HepG2 (cell line): ENCODE measurements around the gene CACNA2D3. TPM values are rescaled to one million over a fixed set of nuclear protein-coding genes. Genes with fewer than 3 reads are reported as not detected.

ENCODE experiments used
- ATAC-seq: fragments of 200-7000 bp; cut with Tn5 transposase; 3 replicates; pipeline ENCODE4 v1.9.1; 2020; ENCODE audit warnings: mild to moderate bottlenecking, moderate library complexity
- BruUV-seq: library from RNA; stranded (reverse); fragments of 400-500 nt; replicated peaks from 2 replicates; lab custom pipeline; 2021; lab: Mats Ljungman, UMichigan
- CTCF ChIA-PET: fragments of 300-600 bp; formaldehyde crosslinking; extraction: SDS; loops from one replicate; lab custom pipeline; 2021; ENCODE audit warnings: low total read pairs, inconsistent platforms, low intra/inter-chr PET ratio; lab: Yijun Ruan, JAX
- POLR2A ChIA-PET: fragments of 350-600 bp; sonication (Branson Sonifier 250); formaldehyde crosslinking; loops from one replicate; lab custom pipeline; 2020; ENCODE audit warnings: antibody characterized with exemption, inconsistent platforms; lab: Yijun Ruan, JAX
- DNase-seq: peaks from one replicate; pipeline ENCODE4 v3.0.0-alpha.2; 2015; ENCODE audit warnings: low spot score
- FAIRE-seq: peaks from 3 replicates; lab custom pipeline; 2011; peaks lifted over from hg19 to GRCh38; lab: Jason Lieb, UNC
- H2AFZ ChIP-seq: one replicate; pipeline ENCODE4 v1.6.1; 2011; ENCODE audit warnings: low read length, inconsistent platforms
- H3K27ac ChIP-seq: fragments of 300-600 bp; 3 replicates; pipeline ENCODE4 v1.8.0; 2011; ENCODE audit warnings: mixed run types, mild to moderate bottlenecking, mixed read lengths, low read length, inconsistent platforms; ENCODE audit not compliant: insufficient read depth; ENCODE audit errors: extremely low read length
- H3K27me3 ChIP-seq, 2 experiments: fragments of 200-600 bp in 1 of 2; 2 replicates in 1 of 2; 3 replicates in 1 of 2; pipeline versions ENCODE4 v1.6.0 to v1.8.0; 2011; ENCODE audit warnings: low read length in 2 of 2, mild to moderate bottlenecking in 2 of 2, moderate library complexity in 2 of 2, inconsistent platforms in 1 of 2; ENCODE audit not compliant: insufficient read depth in 2 of 2, control insufficient read depth in 1 of 2
- H3K36me3 ChIP-seq, 2 experiments: fragments of 200-600 bp in 1 of 2; replicated peaks in 1 of 2; 2 replicates in 1 of 2; 3 replicates in 1 of 2; pipeline versions ENCODE4 v1.5.1 to v1.8.0; 2011; ENCODE audit warnings: low read length in 2 of 2, inconsistent platforms in 1 of 2; ENCODE audit not compliant: insufficient read depth in 2 of 2, control insufficient read depth in 1 of 2
- H3K4me1 ChIP-seq: 2 replicates; pipeline ENCODE4 v1.5.1; 2012; ENCODE audit warnings: low read length, inconsistent platforms; ENCODE audit not compliant: insufficient read depth
- H3K4me2 ChIP-seq: 2 replicates; pipeline ENCODE4 v1.6.0; 2011; ENCODE audit warnings: low read depth, low read length, inconsistent platforms
- H3K4me3 ChIP-seq, 3 experiments: fragments of 200-600 bp in 1 of 3; sonication (generic), shearing (Covaris generic) in 1 of 3; replicated peaks in 1 of 3; 2 replicates each; pipeline ENCODE4 v1.5.1; 2011 to 2016; ENCODE audit warnings: low read length in 3 of 3, inconsistent platforms in 2 of 3, low read depth in 2 of 3, mild to moderate bottlenecking in 2 of 3, control low read depth in 1 of 3, mixed read lengths in 1 of 3; ENCODE audit not compliant: insufficient read depth in 1 of 3
- H3K79me2 ChIP-seq: one replicate; pipeline ENCODE4 v1.6.1; 2011; ENCODE audit warnings: low read length, inconsistent platforms; ENCODE audit not compliant: insufficient read depth
- H3K9ac ChIP-seq: 2 replicates; pipeline ENCODE4 v1.6.0; 2011; ENCODE audit warnings: mild to moderate bottlenecking, low read depth, low read length, inconsistent platforms; ENCODE audit not compliant: insufficient read depth
- H3K9me3 ChIP-seq: 2 replicates; pipeline ENCODE4 v1.5.1; 2012; ENCODE audit warnings: mild to moderate bottlenecking, low read length
- H4K20me1 ChIP-seq: 2 replicates; pipeline ENCODE4 v1.6.0; 2011; ENCODE audit warnings: inconsistent platforms, mild to moderate bottlenecking, low read length, moderate library complexity; ENCODE audit not compliant: insufficient read depth
- HDAC6 ChIP-seq: fragments of 200-600 bp; sonication (generic); IDR thresholded peaks from 2 replicates; pipeline ENCODE4 v1.7.0; 2017; ENCODE audit warnings: mild to moderate bottlenecking, antibody characterized with exemption, low read length, low read depth
- NFKB2 ChIP-seq: sonication (generic); formaldehyde crosslinking; IDR thresholded peaks from 2 replicates; pipeline ENCODE4 v1.4.0; 2020; ENCODE audit warnings: missing genetic modification reagents, borderline replicate concordance
- TBX3 ChIP-seq: fragments of 450-650 bp; IDR thresholded peaks from 2 replicates; pipeline ENCODE4 v1.6.1; 2017; ENCODE audit warnings: antibody characterized with exemption, mild to moderate bottlenecking, inconsistent platforms, borderline replicate concordance
- ZNF136 ChIP-seq: sonication (generic); formaldehyde crosslinking; IDR thresholded peaks from 2 replicates; pipeline ENCODE4 v1.8.1; 2022; ENCODE audit warnings: low read depth, mild to moderate bottlenecking, moderate library complexity, missing genetic modification reagents
- WGBS: methylation state at CpG from one replicate; pipeline ENCODE4 v1.1.6; 2017; ENCODE audit warnings: low lambda C conversion rate; 5-methylcytosine and 5-hydroxymethylcytosine counted together
- in situ Hi-C: cut with HindIII; loops from 2 replicates; pipeline ENCODE4 v1.10.0; 2017; ENCODE audit warnings: low pct_unique_long_range_greater_than_20kb; ENCODE audit not compliant: extremely low pct_ligation_motif_present
- intact Hi-C: fragments of 100-400 bp; cut with micrococcal nuclease; formaldehyde crosslinking; loops from one replicate; pipeline ENCODE4 v1.10.0; 2022; ENCODE audit not compliant: unreplicated experiment
- polyA plus RNA-seq, 8 experiments: library from polyadenylated mRNA; depleted of rRNA in 3 of 8; stranded (reverse) in 7 of 8; unstranded in 1 of 8; fragments of >200 nt; fragmentation: Illumina TruSeq in 4 of 8; extraction: Trizol in 4 of 8; gene quantifications; 2 replicates each; pipeline versions ENCODE4 v1.2.1 to v1.2.3, GENCODE V29; 2011 to 2016; ENCODE audit warnings: low read depth in 4 of 8, missing spikeins in 1 of 8, mixed read lengths in 1 of 8; ENCODE audit not compliant: insufficient read depth in 1 of 8
- total RNA-seq, 5 experiments: library from RNA; depleted of rRNA; stranded (reverse); fragments of >200 nt; fragmentation: Illumina TruSeq; extraction: Trizol; gene quantifications; 2 replicates each; pipeline ENCODE4 v1.2.3, GENCODE V29; 2016; ENCODE audit warnings: low read depth in 1 of 5
- TF ChIP-seq, protein P1 (sequence below): sonication (generic); formaldehyde crosslinking; IDR thresholded peaks from 2 replicates; pipeline ENCODE4 v1.4.0; 2020; ENCODE audit warnings: missing genetic modification reagents, borderline replicate concordance

CACNA2D3 gene
- total and polyA plus RNA-seq, 2 of the 13 experiments (the other 11 are each of a cell fraction or from before 2014, with no cell fraction given) = not detected

DNA sequence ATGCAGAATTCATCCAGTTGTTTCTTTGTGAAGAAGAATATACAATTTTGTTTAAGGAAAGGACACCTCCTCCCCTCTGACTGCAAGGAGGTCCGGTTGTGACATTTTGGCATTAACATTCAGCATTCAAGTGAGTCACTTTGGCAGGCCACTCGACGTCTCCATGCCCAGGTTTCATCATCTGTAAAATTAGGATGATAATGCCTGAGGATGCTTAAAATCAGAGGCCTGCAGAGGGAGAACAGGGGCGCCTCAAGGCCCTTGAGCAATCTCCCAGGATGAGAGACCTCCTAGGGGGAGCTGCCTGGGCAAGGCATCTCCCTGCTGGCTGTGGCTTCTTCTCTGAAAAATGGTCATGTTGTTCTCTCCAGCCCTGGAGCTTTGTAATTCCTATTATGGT lies 236.0 kb downstream of the CACNA2D3 start (continued):
- no peak for TF ChIP-seq HDAC6

GRCh38 chr3:54358969-54359694 lies 236.8 kb downstream of the CACNA2D3 start:
- FAIRE-seq (no peak), ATAC-seq (no peak), DNase-seq (no peak)
- H2AFZ ChIP-seq = no peak overlapping the region
- H3K9ac ChIP-seq = no peak overlapping the region
- no peak overlapping the region for H3K27ac ChIP-seq
- no peaks in the 10 kb centered on the region for H3K79me2 ChIP-seq
- no peaks in the 10 kb centered on the region for H3K4me1 ChIP-seq
- intact Hi-C loops (no loop called here), in situ Hi-C loops (no loop called here)
- TF ChIP-seq, protein P1, sequence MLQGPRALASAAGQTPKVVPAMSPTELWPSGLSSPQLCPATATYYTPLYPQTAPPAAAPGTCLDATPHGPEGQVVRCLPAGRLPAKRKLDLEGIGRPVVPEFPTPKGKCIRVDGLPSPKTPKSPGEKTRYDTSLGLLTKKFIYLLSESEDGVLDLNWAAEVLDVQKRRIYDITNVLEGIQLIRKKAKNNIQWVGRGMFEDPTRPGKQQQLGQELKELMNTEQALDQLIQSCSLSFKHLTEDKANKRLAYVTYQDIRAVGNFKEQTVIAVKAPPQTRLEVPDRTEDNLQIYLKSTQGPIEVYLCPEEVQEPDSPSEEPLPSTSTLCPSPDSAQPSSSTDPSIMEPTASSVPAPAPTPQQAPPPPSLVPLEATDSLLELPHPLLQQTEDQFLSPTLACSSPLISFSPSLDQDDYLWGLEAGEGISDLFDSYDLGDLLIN (CRISPR knock-in tag) = no peak
- TF ChIP-seq TBX3 (no peak), NFKB2 (CRISPR knock-in tag) (no peak), ZNF136 (CRISPR knock-in tag) (no peak)
- ChIA-PET POLR2A (no interaction called here), CTCF (no interaction called here)
- H4K20me1 ChIP-seq = no peaks in the 10 kb centered on the region
- 2% methylated on average over 5 of the region's 8 CpGs for WGBS
- H3K9me3 ChIP-seq = no peaks in the 10 kb centered on the region
- H3K36me3 ChIP-seq = no peaks in the 10 kb centered on the region
- no TSS peak for BruUV-seq
- no peak overlapping the region for H3K4me2 ChIP-seq
- 0 out of 5 replicates have a peak, but pooled peaks cover 0 to 2% of the 10 kb centered on the region in 2 experiments for H3K27me3 ChIP-seq
- H3K4me3 ChIP-seq = no peak overlapping the region
